HG02759 (cell line): ENCODE data around the gene GGTLC2.

Experiments
- ATAC-seq: cut with Tn5 transposase; IDR thresholded peaks from one replicate; pipeline ENCODE4 v1.9.1; 2021; ENCODE audit warnings: mild to moderate bottlenecking, moderate library complexity; ENCODE audit not compliant: unreplicated experiment

Gene GGTLC2

DNA sequence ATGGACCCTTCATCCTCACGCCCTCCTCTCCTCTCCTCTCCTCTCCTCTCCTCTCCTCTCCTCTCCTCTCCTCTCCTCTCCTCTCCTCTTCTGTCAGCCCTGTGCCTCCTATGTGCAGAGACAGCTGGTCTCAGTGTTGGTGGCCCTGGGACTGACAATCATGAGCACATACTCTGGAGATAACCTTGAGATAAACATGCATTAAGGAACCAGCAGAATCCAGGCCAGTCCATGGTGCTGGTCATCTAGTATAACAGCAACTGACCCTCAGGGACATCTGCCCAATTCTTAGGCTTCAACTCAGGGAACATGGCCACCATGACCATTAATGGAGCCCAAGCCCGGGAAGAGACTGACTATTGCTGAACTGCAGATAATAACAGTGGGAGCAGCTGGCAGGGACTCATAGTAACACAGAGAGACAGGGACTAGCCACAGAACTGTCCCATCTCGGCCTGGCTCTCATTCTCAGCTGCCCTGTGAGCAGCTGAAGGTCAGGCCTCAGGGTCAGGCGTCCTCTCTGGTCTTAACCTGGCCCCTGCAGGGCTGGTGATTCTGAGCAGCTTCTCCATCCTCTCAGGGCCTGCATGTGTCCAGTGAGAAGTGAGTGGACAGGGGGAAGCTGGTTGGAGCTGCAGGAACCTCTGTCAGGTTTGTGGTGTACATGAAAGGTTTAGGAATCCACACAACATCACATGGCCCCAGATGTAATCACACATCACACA lies 45.4 kb downstream of the GGTLC2 start:
- no peak for ATAC-seq

DNA sequence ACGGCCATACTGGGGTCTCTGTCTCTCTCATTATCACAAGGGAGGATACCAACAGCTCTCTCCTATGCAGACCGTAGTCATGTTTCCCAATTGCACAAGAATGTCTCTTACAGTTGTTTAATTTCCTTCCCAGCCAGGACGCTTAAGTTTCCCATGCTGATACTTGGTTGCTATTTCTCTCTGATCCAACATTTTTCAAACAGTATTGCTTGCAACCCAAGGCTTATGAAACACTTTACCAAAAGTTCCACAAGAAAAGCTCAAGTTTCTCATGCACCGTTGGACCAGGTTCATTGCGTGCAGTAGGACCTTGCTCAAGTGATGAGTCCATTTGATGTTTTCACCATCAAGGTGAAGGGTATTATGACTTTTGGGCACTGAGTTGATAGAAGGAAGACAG lies 46.6 kb downstream of the GGTLC2 start:
- no peak for ATAC-seq

DNA sequence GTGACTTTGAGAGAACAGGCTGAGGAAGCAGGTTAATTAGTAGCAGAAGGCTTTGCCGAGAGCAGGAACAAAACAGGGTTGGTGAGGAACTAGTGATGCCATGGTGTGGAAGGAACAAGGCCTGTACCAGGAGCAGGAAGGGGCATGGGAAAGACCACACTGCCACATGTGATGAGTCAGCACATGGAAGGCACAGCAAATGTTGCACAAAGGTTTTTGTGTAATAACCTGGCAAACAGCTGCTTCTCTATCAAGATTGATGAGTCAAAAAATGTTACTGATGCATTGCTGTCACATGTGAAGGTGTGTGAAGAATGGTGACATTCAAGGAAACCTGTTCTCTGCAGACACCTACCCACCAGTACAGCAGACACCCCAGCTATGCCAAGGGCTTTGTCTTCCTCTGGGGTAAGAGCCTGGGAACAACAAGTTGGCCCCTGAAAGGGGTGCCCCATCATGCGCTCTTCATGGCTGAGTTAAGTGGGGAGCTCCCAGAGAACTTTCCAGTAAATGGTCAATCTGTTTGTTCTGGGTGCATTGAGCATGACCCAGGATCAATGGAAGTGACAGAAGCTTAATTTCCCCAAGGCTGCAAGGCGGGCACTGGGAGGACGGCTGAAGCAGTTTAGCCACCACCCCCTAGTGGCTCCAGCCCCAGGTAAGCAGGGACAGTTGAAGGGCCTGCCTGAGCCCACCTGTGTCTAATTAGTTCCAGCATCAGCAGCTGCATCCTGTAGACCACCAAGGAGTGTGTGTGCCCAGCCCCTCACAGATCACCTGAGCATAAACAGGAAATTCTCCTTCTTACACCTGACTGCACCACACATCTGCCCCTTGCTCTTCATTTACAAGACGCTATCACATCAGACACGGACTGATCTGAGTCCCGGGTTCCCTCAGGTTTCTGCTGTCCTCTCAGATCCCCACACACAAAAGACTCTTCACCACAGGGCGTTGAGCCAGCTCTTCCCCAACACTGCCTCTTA lies 47.6 kb downstream of the GGTLC2 start:
- ATAC-seq = no peak

DNA sequence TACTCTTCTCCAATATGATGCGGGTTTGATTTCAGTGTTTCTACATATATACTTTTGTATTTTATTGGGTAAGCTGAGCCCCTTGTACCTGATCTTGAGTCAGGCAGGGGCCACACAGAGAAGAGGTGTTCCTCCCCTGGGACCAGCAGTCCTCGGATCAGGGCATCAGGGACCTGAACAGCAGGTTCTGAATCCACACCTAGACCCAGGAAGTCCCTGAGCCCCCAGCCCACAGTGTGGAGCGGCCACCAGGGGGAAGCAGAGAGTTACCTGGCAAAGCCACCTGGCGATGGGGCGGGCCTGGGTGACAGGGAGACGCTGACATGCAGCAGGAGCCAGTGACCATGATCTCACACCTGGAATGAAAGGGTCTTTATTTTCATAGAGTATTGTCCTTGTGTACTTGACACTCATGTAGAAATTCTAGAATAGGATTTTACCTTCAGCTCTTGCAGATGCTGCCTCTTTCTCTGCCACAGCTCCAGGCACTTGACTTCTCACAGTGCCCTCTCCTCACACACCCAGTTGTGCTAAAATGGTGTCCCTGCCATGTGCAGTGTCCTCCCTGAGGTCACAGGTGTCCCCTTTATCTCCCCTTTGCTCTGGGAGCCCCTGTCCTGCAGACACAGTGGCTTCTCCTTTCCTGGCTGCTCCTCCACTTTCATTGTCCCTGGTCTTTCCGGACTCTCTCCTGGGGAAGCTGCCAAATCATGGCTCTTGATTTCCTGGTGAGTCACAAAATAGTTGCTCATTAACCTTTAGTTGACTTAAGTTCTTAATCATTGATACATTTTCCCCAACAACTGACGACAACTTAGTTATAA lies 48.5 kb downstream of the GGTLC2 start:
- no peak for ATAC-seq

DNA sequence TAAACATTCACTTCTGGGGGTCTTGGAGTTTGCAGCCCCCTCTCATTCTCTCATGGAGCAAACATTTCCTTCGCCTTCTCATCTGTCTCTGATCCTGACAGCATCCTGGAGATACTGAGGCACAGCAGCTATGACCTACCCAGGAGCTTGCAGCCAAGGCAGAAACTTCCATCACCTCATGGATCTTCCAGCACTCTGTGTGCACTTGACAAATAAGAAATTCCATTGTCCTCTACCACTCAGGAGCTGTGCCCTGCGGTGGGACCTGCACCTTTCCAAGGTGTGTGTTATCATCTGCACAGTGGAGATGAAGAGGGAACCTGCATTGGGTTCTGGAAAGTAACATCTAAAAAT lies 49.1 kb downstream of the GGTLC2 start:
- no peak for ATAC-seq

DNA sequence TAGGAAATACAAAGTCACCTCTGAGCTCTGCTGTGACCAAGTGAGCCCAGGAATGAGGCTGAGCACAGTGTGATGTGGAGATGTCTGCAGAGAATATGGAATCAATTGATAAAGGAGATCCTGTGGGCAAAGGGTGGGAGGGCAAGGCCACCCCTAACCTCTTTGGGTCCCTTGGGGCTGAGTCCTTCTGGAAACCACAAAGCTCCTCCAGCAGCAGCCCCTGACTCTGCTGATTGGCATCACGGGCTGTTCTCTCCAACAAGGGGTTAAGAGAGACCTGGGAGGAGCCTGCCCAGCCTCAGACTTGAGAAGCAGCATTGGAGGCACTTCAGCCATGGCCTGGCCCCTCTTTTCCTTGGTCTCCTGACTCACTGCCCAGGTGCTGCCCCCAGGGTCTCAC lies 49.7 kb downstream of the GGTLC2 start:
- ATAC-seq = no peak

DNA sequence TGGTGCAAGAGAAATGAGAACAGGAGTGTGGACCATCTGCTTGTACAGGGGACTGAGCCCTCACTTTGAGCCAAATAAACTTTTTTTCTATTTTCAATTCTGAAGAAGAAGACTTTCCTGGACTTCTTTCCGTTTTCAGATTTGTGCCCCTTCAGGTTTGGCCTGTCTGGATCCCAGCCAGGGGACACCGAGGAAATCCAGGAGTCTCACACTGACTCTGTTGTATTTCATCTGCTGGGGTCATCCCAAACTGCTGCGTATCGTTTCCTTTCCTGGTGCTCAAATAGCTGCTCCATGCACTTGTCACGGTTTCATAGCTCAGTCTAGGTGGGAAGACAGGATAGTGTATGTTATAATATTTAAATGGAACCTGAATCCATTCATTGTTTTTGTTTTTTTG lies 51.7 kb downstream of the GGTLC2 start:
- no peak for ATAC-seq
